HFF-Myc (cell line): ENCODE measurements around the gene LDLRAD4.

Source experiments
- DNase-seq: peaks from one replicate; pipeline ENCODE4 v3.0.0-alpha.2; 2011; ENCODE audit warnings: low read depth; ENCODE audit errors: extremely low read depth
- H3K4me3 ChIP-seq: replicated peaks from 2 replicates; pipeline ENCODE4 v1.5.1; 2011; ENCODE audit warnings: low read depth, mild to moderate bottlenecking, control low read depth, low read length
- CTCF ChIP-seq: IDR thresholded peaks from 2 replicates; pipeline ENCODE4 v1.5.1; 2012; ENCODE audit warnings: mild to moderate bottlenecking, low read depth, low read length, control low read depth; ENCODE audit errors: missing control alignments

Gene LDLRAD4

DNA sequence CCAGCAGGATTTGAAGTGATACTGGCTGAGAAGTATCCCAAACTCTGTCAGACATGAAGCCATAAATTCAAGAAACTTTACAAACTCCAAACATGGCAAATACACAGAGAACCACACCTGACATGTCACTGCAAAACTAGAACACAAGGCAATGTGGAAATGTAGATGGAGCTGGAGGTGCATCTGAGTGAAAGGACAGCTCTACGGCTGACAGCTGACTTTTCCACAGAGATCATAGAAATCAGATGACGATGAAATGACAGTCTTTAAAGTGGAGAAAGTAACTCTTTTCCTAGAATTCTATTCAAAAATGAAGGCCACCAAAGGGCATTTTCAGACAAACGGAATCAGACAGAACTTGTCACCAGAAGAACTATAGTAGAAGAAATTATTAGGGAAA, 97.5 kb downstream of the LDLRAD4 start:
- DNase-seq: no peak
- TF ChIP-seq CTCF: no peak
- H3K4me3 ChIP-seq: no peak overlapping the region

DNA sequence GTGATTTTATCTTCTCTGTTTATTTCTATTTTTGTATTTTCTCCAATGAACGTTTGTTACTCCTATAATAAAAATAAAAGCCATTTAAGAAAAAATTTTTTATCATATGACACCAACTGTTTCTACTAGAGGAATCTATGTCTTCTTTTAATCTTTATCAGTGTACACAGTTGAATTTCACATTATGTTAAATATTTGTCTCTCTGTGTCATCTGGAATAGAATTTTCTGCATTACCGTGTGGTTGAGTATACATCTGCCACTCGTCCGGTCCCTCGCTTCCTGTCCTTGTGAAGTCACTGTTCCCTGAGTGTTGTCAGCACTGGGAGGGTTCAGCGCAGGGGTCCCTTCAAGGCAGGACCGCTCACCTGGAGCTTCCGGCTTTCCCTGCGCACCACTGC, 99.2 kb downstream of the LDLRAD4 start:
- no peak for TF ChIP-seq CTCF
- H3K4me3 ChIP-seq: no peak overlapping the region
- DNase-seq: no peak

GRCh38 chr18:13318731-13319501, 100.4 kb downstream of the LDLRAD4 start:
- no peak for DNase-seq
- no peak for TF ChIP-seq CTCF
- H3K4me3 ChIP-seq: no peak overlapping the region

DNA sequence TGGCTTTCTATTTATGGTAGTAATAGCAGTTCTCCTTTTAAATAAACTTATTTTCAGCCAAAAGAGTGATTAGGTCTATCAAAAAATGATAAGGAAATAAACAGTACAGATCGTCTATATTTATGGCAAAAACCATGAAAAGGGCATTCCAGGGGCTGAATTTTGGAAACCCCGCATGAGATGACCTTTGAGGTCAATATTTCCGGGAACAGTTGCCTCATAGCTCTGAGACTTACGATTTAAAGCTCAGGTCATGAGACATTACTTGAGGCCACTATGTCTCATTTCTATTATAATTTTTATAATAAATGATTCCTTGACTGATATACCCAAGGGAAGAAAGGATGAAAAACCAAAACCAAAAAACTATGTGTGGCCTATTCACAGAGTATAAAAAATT, 101.1 kb downstream of the LDLRAD4 start:
- no peak for DNase-seq
- H3K4me3 ChIP-seq: no peak overlapping the region
- no peak for TF ChIP-seq CTCF

- no peak for TF ChIP-seq CTCF
- no peak overlapping the region for H3K4me3 ChIP-seq
- no peak for DNase-seq
Observed at GRCh38 chr18:13320096-13320495, 101.5 kb downstream of the LDLRAD4 start.

DNA sequence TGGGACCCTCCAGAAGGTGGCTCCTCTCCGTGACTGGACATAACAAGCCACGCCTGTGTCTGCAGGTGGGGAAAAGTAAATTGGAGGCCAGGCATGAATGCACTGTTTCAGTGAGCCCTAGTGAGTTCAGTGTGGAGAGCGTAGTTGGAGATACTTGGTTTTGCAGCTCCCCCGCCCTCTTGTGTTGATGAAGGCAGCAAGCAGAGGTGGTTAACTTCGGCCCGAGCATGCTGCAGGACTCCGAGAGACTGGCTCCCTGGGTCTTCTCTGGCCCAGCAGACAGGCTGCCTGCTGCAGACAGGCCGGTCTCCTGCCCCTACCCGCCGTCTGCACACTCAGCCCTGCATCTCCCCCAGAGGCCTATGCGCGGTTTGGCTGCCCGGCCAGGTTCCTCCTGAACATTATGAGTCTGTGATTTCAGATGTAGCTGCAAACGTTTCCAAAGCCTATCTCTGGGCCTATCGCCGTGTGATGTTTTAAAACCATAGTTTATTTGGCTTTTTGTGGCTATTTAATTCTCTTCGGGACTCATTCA, 102.4 kb downstream of the LDLRAD4 start:
- no peak overlapping the region for H3K4me3 ChIP-seq
- no peak for TF ChIP-seq CTCF
- no peak for DNase-seq
